Activated T-cell treated with anti-CD3 and anti-CD28 coated beads for 48 hours (primary cell): ENCODE measurements around the gene TRA2B.
A peak's percentile ranks its signal among the peaks of the same experiment; 100 is the strongest.

Source experiments
- DNase-seq: peaks from one replicate; pipeline ENCODE4 v3.0.0-alpha.2; 2020; ENCODE audit warnings: low read depth

TRA2B gene

GRCh38 chr3:185937689-185938374 is at the start of gene TRA2B:
Gene TRA2B (minus strand): TSS chr3:185938014. CDS start chr3:185937860, 154 bp downstream.
- peak; percentile 98 for DNase-seq

GRCh38 chr3:185986198-185986777 is 48.5 kb upstream of the TRA2B start:
- no peak for DNase-seq

GRCh38 chr3:185984203-185984602 is 46.4 kb upstream of the TRA2B start:
- no peak for DNase-seq

- peak; percentile 27 for DNase-seq
These were observed 45.8 kb upstream of the TRA2B start for GRCh38 chr3:185983495-185984141.

GRCh38 chr3:185982632-185983031 is 44.8 kb upstream of the TRA2B start:
- DNase-seq: no peak

GRCh38 chr3:185981621-185982020 is 43.8 kb upstream of the TRA2B start:
- DNase-seq: no peak

GRCh38 chr3:185979721-185980121 is 41.9 kb upstream of the TRA2B start:
- no peak for DNase-seq

GRCh38 chr3:185978516-185978915 is 40.7 kb upstream of the TRA2B start:
- no peak for DNase-seq

- DNase-seq: no peak
These were observed 39.8 kb upstream of the TRA2B start for GRCh38 chr3:185977679-185978040.

- DNase-seq: peak; percentile 83
These were observed 39.3 kb upstream of the TRA2B start for GRCh38 chr3:185976977-185977678.

- no peak for DNase-seq
These were observed 38.3 kb upstream of the TRA2B start for GRCh38 chr3:185976100-185976499.

GRCh38 chr3:185971579-185971978 is 33.8 kb upstream of the TRA2B start:
- DNase-seq: no peak

GRCh38 chr3:185968168-185968567 is 30.4 kb upstream of the TRA2B start:
- DNase-seq: no peak

- DNase-seq: no peak
These were observed 28.8 kb upstream of the TRA2B start for GRCh38 chr3:185966655-185967054.

- DNase-seq: no peak
These were observed 27.7 kb upstream of the TRA2B start for GRCh38 chr3:185965496-185965895.

GRCh38 chr3:185961675-185962232 is 23.9 kb upstream of the TRA2B start:
- no peak for DNase-seq

GRCh38 chr3:185960522-185961288 is 22.9 kb upstream of the TRA2B start:
- no peak for DNase-seq

- no peak for DNase-seq
These were observed 22.1 kb upstream of the TRA2B start for GRCh38 chr3:185959609-185960521.

GRCh38 chr3:185958626-185959025 is 20.8 kb upstream of the TRA2B start:
- DNase-seq: no peak

- DNase-seq: no peak
These were observed 18.4 kb upstream of the TRA2B start for GRCh38 chr3:185956244-185956643.

GRCh38 chr3:185954366-185954723 is 16.5 kb upstream of the TRA2B start:
- DNase-seq: no peak
